ENCODE results near the gene KCP. TPM values are rescaled to one million over a fixed set of nuclear protein-coding genes. Genes with fewer than 3 reads are reported as not detected.

KCP gene
- total RNA-seq, 1 donor from 2014 or later = 4.3 TPM

DNA sequence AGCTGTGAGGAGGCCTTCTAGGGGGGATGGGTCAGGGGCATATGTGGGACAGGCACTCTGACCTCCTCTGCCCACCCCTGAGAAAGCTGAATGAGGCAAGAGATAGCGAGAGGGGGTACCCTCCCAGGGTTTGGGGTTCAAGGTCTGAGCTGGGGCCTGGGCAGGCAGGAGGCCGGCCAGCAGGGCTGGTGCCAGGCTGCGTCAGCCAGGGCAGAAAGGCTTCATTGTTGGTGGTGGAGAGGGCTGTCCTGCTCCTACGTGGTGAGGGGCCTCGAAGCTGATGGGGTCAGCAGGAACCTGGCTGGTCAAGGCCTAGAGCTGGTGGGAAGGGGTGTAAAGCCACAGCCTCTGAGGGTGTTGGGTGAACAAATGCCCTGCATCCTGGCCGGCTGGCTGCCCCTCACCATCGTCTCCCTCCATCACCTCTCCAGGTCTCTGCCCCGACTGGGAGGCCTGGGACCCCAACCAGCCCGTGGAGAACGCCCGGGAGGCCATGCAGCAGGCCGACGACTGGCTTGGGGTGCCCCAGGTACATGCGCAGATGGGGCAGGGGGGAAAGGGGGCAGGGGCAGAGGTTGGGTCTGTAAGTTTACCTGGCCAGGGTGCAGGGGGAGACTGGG is 73.7 kb downstream of the KCP start:
- TF ChIP-seq, protein P1, sequence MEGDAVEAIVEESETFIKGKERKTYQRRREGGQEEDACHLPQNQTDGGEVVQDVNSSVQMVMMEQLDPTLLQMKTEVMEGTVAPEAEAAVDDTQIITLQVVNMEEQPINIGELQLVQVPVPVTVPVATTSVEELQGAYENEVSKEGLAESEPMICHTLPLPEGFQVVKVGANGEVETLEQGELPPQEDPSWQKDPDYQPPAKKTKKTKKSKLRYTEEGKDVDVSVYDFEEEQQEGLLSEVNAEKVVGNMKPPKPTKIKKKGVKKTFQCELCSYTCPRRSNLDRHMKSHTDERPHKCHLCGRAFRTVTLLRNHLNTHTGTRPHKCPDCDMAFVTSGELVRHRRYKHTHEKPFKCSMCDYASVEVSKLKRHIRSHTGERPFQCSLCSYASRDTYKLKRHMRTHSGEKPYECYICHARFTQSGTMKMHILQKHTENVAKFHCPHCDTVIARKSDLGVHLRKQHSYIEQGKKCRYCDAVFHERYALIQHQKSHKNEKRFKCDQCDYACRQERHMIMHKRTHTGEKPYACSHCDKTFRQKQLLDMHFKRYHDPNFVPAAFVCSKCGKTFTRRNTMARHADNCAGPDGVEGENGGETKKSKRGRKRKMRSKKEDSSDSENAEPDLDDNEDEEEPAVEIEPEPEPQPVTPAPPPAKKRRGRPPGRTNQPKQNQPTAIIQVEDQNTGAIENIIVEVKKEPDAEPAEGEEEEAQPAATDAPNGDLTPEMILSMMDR (IDR thresholded peaks at IDR 0.05; ENCODE audit: unreplicated experiment) = no peak
- no peaks in the 10 kb centered on the region for H3K36me3 Mint-ChIP-seq (ENCODE audit: low read depth, unreplicated experiment)
- no peak for DNase-seq (ENCODE audit: low spot score)
- H3K4me1 Mint-ChIP-seq (ENCODE audit: unreplicated experiment) = no peaks in the 10 kb centered on the region
- H3K9me3 Mint-ChIP-seq (ENCODE audit: unreplicated experiment) = no peaks in the 10 kb centered on the region
- no peak overlapping the region for H3K27ac Mint-ChIP-seq (ENCODE audit: unreplicated experiment)
- no peak overlapping the region for H3K4me3 Mint-ChIP-seq (ENCODE audit: unreplicated experiment)
- peaks cover 16% of the 10 kb centered on the region for H3K27me3 Mint-ChIP-seq (ENCODE audit: unreplicated experiment)

DNA sequence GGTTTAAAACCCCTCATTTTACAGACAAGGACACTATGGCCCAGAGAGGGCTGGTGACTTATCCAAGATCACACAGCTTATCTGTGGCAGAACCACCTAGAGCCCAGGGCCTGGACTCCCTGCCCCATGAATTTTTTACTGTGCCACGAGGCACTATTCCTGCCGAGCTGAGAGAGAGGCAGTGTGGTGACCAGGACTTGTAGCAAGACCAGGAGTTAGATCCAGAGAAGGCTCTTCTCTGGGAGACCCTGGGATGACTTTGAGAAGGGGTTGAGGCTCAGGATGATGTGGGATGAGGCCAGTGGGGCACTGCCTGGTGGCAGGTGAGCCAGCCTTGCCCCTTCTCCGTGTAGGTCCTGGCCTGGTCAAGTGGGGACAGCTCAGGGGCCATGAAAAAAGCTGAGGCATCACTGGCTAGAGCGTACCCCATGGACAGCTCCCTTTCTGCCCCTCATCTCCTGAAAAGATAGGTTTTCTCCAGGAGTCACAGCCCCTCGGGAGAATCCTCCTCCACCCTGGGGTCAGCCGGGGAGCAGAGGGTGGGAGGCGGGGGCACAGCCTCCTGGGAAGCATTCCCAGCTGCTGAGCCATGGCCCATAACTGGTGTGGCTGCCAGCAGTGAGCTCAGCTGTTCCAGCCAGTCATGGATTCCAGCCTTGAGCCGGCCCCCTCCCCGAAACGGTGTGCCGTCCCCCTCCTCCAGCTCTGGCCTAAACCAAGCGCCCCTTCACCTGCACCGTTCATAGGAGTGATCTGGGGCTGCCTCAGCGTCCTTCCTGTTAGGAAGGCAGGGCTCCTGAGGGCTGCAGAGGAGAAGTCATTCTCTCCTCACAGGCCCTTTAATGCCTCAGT is 74.5 kb downstream of the KCP start:
- TF ChIP-seq, protein P1 (IDR thresholded peaks at IDR 0.05; ENCODE audit: unreplicated experiment) = no peak
- peaks cover 14% of the 10 kb centered on the region for H3K27me3 Mint-ChIP-seq (ENCODE audit: unreplicated experiment)
- no peak overlapping the region for H3K4me3 Mint-ChIP-seq (ENCODE audit: unreplicated experiment)
- H3K27ac Mint-ChIP-seq (ENCODE audit: unreplicated experiment) = no peak overlapping the region
- no peak for DNase-seq (ENCODE audit: low spot score)
- no peaks in the 10 kb centered on the region for H3K36me3 Mint-ChIP-seq (ENCODE audit: low read depth, unreplicated experiment)
- no peaks in the 10 kb centered on the region for H3K4me1 Mint-ChIP-seq (ENCODE audit: unreplicated experiment)
- H3K9me3 Mint-ChIP-seq (ENCODE audit: unreplicated experiment) = no peaks in the 10 kb centered on the region

DNA sequence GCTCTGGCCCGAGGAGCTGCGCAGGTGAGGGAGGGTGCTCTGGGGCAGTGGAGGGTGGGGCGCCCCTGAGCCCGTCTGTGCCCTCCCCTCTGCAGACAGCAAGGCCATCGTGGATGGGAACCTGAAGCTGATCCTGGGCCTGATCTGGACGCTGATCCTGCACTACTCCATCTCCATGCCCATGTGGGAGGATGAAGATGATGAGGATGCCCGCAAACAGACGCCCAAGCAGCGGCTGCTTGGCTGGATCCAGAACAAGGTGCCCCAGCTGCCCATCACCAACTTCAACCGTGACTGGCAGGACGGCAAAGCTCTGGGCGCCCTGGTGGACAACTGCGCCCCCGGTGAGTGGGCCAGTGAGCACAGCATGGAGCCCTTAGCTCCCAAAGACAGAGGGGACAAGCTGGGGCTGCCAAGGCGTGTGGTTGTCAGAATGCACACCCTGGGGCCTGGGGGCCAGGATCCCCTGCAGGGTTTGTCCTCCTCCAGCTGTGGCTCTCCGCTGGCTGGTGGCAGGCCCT is 75.2 kb downstream of the KCP start:
- Mint-ChIP-seq H3K27me3 (ENCODE audit: unreplicated experiment) (peaks cover 18% of the 10 kb centered on the region), H3K4me3 (ENCODE audit: unreplicated experiment) (no peak overlapping the region), H3K27ac (ENCODE audit: unreplicated experiment) (no peak overlapping the region), H3K4me1 (ENCODE audit: unreplicated experiment) (no peaks in the 10 kb centered on the region), H3K36me3 (ENCODE audit: low read depth, unreplicated experiment) (no peaks in the 10 kb centered on the region), H3K9me3 (ENCODE audit: unreplicated experiment) (no peaks in the 10 kb centered on the region)
- DNase-seq (ENCODE audit: low spot score) = no peak
- TF ChIP-seq, protein P1 (IDR thresholded peaks at IDR 0.05; ENCODE audit: unreplicated experiment) = no peak

DNA sequence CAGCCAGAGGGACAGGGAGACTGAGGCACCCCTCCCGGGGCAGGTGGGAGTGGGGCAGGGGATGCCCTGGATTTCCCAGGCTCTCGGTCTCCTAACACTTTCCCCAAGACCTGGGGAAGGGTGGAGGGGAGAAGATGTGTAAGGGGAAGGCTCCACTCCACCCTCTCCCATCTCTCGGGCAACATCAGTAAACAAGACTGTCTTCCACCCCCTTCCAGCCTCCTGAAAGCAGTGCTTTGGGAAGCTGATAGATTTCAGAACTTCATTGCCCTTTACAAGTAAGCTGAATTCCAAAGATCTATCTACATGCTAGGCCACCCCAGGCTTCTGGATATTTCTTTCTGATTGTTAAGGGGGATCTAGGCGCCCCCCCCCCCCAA is 76.6 kb downstream of the KCP start:
- TF ChIP-seq, protein P1 (IDR thresholded peaks at IDR 0.05; ENCODE audit: unreplicated experiment) = no peak
- Mint-ChIP-seq H3K4me3 (ENCODE audit: unreplicated experiment) (no peak overlapping the region), H3K27me3 (ENCODE audit: unreplicated experiment) (peaks cover 18% of the 10 kb centered on the region), H3K9me3 (ENCODE audit: unreplicated experiment) (no peaks in the 10 kb centered on the region), H3K36me3 (ENCODE audit: low read depth, unreplicated experiment) (no peaks in the 10 kb centered on the region), H3K27ac (ENCODE audit: unreplicated experiment) (no peak overlapping the region), H3K4me1 (ENCODE audit: unreplicated experiment) (peaks cover 5% of the 10 kb centered on the region)
- DNase-seq (ENCODE audit: low spot score) = no peak

Data from endothelial cell (in vitro differentiated cells).